Activated T-cell treated with anti-CD3 and anti-CD28 coated beads for 48 hours (primary cell): ENCODE data around the gene CERS1.
A peak's percentile ranks its signal among the peaks of the same experiment; 100 is the strongest.

ENCODE experiments used
- DNase-seq: peaks from one replicate; pipeline ENCODE4 v3.0.0-alpha.2; 2020; ENCODE audit warnings: low read depth

The CERS1 gene

DNA sequence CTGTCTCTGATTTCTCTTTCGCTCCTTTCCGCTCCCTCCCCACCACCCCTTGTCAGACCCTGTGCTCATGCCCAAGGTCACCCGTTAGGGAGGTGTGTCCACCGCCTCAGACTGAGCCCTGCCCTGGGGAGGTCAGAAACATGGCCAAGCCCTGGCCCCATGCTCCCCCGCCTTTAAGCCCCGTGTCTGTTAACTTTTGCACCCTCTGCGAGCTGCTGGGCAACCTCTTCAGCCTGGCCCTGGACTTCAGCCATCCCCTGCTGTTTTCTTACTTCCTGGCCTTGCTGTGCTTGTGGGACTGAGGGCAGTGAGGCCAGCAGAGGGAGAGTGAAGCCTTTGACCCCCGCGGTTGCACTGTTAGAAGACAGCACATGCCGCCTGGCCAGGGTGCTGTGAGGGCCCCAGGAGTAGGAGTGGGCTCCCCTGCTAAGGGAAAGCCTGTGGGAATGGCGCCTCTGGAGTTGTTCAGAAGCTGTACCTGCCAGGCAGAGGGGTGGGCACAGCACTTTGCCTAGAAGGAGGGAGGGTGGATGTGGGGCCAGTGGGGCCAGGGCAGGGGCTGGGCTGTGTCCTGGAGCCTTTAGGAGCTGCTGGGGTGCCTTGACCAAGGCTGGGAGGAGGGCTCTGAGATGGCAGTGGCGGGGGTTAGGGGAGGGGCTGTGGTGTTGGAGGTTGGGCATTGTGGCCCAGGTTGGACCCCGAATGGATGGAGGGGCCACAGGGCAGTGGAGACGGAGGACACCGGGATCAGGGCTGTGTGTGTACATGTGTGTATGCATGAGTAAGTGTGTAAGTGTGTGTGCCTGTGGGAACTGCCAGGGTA, 56.3 kb downstream of the CERS1 start:
- DNase-seq, result no peak

DNA sequence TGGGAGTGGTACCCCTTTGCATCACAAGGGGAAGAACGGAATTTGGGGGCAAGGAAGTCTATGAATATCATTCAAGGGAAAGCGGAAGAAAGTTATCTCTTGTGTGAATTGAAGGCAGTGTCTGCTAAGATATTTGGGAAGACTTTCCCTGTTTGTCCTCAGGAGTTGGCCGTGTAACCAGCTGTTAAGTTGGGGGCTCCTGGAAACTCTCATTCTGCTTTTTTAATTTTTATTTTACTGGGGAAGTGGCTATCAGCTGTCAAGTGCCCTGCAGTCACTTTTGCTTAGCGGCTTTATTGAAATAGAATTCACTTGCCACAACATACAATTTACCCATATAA, 61.3 kb downstream of the CERS1 start:
- no peak for DNase-seq

DNA sequence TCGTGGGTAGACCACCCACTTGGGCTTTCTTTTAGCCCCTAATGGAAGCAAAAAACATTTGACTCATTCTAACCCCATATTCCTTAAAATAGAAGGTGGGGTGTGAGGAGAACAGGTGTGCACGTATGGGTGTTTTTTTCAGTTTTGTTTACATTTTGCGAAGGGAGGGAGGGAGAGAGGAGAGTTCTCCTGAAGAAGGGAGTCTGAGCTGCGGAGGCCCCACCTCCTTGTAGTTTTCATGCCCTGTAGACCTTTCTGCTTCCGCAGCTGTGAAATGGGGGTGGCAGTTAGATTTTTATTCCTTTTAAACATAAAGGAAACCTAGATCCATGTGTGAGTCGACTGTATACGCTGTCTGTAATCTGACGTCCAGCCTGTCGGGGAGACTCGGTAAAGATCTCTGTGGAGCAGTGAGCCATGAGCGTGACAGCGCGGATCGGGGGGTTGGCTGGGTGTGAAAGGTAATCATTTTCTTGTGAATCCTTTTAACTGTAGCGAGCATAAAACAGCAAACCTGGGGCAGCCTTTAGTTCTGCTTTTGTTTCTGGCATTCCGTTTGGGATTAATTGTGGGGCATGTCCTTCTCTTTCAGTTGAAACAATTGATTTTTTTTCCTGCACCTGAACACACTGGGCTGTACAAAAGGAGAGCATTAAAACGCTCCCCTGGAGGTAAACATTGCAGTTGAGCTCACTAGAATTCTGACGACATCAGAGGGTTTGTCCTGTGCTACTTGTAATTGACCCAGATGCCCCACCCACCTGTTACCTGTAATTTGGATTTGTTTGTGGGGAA, 61.9 kb downstream of the CERS1 start:
- DNase-seq, result no peak

DNA sequence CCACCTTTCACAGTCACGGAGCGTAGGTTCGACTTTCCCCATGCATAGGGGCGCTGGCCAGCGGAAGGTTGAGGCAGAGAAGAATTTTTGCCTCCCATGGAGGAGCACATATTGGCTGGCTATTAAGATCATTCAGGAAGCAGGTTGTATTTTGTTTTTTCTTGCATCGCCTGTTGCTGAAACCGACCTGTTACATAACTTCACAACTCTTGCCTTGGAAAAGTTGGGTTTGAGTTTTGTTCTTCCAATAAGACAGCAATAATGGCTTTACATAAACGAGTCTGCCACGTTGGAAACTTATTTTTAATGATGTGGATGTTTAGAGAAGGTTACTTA, 62.8 kb downstream of the CERS1 start:
- DNase-seq, result no peak

DNA sequence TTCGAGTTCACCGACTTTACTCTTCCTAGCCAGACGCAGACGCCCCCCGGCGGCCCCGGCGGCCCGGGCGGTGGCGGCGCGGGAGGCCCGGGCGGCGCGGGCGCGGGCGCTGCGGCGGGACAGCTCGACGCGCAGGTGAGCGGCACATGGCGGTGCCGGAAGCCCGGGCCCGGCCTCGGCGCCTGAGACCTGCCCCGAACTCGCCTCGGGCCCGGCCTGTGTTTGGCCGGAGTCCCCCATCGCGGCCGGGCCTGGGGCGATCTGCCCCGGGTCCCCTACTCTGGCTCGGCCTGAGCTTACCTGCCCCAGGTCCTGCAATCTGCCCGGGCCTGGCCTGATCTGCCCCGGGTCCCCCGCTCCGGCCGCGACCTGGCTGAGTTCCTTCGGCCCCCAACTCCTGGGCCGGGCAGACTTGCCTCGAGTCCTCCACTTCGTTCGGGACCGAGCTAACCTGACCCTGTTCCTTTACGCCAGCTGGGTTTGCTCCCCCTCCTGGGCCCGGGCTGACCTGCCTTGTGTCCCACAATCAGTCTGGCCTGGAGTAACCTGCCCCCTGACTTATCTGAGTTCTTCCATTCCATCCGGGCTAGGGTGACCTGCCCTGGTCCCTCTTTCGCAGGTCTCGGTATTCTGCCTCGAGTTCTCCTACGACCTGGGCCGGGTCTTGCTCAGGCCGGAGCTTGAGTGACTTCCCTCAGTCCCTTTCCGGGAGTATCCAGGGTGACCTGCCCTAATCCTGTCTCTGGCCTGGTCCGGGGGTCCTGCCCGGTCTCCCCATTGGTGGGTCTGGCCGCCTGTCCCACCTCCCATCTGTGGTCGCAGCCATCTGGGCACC, 63.4 kb downstream of the CERS1 start:
- DNase-seq, result peak; percentile 25

DNA sequence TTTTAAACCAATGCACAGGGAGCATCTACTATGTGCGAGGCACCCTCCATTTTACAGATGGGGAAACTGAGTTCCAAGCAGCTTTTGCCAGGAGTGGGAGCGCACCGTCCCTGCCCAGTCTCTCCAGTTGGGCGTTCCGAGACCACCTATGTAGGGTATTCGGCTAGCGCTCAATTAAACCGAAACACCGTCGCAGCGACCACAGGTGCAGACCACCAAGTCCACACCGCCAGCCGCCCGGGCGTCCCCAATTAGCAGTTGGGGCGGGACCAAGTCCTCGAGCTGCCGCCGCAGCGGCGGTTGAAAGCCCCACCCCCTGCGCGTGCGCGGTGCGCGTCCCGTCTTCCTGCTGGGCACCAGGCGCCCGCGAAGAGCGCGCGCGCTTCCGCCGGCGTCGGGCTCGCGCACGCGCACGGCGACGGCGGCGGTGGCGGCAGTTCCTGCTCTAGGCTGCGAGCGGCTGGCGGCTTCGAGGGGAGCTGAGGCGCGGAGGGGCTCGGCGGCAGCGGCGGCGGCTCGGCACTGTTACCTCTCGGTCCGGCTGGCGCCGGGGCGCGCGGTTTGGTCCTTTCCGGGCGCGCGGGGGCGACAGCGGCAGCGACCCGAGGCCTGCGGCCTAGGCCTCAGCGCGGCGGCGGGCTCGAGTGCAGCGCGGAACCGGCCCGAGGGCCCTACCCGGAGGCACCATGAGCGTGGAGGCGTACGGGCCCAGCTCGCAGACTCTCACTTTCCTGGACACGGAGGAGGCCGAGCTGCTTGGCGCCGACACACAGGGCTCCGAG, 64.2 kb downstream of the CERS1 start, which contains the start of gene UPF1:
UPF1 (plus strand) TSS at position 436 of the 782 bp plus-strand sequence; CDS start at position 687, 251 bp downstream.
- peak; percentile 98 for DNase-seq

DNA sequence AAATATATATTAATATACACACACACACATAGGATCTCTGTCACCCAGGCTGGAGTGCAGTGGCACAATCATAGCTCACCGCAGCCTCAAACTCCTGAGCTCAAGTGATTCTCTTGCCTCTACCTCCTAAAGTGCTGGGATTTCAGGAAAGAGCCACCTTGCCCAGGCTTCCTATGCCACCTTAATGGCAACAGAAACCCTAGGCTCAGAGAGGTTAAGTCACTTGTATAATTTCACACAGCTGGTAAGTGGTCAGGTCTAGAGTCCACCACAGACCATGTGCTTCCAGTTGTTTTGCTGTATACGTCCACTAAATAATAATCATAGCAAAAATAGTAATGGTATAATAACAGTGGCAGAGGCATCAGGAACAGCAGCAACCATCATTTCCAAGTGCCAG, 65.5 kb downstream of the CERS1 start:
- DNase-seq, result no peak

DNA sequence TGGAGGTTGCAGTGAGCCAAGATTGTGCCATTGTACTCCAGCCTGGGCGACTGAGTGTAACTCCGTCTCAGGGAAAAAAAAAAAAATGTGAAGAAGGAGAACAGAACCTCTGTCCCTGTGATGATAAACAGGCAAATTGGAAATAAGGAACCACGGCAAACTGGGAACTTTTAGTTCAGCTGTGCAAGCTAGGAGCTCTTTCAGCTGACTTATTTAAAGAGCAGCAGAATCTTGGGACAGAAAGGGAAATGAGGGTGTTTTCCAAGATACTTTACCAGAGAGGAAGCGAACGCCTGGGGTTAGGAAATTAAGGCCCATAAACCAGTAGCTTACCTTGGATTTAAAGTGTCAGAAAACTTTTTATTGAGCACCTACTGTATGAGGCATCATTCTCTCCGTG, 67.2 kb downstream of the CERS1 start:
- no peak for DNase-seq
